Coronary artery (tissue), 2 donors: ENCODE results near the gene VTI1A.
"Not testable (repeated sequence)": the region's sequence is repeated elsewhere in the genome, so short reads cannot be mapped to it uniquely, and the experiment has no call there.

Source experiments
- DNase-seq: peaks from one replicate; pipeline ENCODE4 v3.0.0-alpha.2; 2017; ENCODE audit warnings: low spot score
- H3K27ac ChIP-seq, 2 donors: fragments of 200-600 bp; sonication (generic); one replicate each; pipeline ENCODE4 v1.5.1; 2016 to 2019
- H3K4me3 ChIP-seq: fragments of 200-600 bp; sonication (generic); 2 replicates; pipeline ENCODE4 v1.5.1; 2016; ENCODE audit warnings: mild to moderate bottlenecking, moderate library complexity
- TF ChIP-seq, protein P1 (sequence below): fragments of 200-600 bp; sonication (generic); IDR thresholded peaks from one replicate; pipeline ENCODE4 v1.5.1; 2019; ENCODE audit warnings: antibody characterized with exemption

The VTI1A gene

DNA sequence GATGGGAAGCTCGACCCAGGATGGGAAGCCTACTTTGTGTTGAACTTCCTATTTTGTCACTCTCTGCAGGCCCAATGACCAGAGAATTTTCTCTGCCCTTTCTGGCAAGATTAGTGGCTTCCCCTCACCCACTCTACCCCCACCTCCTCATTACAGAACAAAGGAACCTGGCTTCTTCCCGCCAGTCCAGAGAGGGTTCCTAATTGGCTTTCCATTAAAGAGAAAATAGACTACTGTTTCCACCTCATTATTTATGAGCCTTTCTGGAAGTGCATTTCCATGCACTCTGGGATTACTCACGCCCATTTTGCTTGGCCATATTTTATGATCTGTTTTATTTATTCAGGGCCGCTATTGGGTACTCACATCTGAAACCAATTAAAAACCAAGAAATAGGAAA, 408.1 kb downstream of the VTI1A start:
- no peak overlapping the region for H3K27ac ChIP-seq
- TF ChIP-seq, protein P1, sequence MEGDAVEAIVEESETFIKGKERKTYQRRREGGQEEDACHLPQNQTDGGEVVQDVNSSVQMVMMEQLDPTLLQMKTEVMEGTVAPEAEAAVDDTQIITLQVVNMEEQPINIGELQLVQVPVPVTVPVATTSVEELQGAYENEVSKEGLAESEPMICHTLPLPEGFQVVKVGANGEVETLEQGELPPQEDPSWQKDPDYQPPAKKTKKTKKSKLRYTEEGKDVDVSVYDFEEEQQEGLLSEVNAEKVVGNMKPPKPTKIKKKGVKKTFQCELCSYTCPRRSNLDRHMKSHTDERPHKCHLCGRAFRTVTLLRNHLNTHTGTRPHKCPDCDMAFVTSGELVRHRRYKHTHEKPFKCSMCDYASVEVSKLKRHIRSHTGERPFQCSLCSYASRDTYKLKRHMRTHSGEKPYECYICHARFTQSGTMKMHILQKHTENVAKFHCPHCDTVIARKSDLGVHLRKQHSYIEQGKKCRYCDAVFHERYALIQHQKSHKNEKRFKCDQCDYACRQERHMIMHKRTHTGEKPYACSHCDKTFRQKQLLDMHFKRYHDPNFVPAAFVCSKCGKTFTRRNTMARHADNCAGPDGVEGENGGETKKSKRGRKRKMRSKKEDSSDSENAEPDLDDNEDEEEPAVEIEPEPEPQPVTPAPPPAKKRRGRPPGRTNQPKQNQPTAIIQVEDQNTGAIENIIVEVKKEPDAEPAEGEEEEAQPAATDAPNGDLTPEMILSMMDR, result no peak
- DNase-seq, result no peak
- no peak overlapping the region for H3K4me3 ChIP-seq

DNA sequence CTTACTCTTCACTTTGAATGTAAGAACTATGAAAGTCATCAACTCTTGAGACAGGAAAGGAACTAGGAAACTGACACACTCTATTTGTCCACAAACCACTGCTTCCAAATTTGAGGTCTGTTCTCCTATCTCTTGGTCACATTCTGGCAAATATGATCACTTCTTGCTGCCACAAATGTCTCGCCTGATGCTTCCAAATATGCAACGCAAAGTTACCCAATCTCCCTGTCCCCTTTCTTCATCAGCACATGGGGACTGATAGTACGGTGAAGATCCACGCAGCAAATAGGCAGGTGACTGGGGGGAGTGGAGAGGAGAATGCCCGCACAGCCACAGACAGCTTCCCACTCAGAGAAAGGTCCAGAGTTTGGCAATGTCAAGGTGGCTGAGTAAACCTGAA, 410.5 kb downstream of the VTI1A start:
- no peak for DNase-seq
- no peak overlapping the region for H3K27ac ChIP-seq
- no peak overlapping the region for H3K4me3 ChIP-seq
- TF ChIP-seq, protein P1, result no peak

DNA sequence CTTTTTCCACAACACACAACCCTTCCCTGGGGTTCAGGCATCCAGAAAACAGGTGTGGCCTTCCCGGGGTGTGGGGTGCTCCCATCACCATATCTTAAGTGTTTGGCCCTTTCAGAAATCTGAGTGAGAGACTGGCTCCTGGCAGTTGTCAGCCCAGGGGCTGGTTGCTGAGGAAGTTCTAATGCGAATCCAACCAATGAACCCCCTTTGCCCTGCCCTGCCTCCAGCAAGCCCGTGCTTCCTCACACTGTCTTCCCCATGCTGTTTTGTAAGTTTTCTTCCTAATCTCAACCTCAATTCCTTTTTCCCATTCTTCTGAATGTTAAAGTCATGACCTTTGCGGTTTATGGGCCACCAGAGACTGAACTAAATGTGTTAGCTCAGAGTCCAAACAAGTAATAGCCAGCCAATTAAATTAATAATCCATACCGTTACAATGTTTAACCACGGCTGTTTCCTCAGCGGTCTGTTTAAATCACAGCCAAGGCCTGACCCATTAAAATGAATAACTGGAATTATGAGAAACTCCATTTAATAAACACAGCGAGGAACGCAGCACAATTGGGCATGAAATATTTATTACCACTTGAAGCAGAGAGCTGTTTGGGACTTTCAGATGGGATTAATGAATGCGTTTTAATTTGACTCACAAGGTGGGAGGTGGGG, 412.1 kb downstream of the VTI1A start:
- Histone ChIP-seq H3K27ac (no peak overlapping the region), H3K4me3 (no peak overlapping the region)
- no peak for DNase-seq
- TF ChIP-seq, protein P1, result no peak

DNA sequence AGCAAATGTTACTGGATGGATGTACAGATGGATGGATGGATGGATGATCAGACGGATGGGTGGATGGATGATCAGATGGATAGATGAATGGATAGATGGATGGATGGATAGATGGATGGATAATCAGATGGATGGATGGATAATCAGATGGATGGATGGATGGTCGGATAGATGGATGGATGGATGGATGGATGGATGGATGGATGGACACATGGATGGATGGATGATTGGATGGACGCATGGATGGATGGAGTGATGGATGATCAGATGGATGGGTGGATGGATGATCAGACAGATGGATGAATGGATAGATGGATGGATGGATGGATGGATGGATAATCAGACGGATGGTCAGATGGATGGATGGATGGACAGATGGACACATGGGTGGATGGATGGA, 412.8 kb downstream of the VTI1A start:
- TF ChIP-seq, protein P1, result no peak
- Histone ChIP-seq H3K27ac (no peak overlapping the region), H3K4me3 (no peak overlapping the region)
- no peak for DNase-seq

DNA sequence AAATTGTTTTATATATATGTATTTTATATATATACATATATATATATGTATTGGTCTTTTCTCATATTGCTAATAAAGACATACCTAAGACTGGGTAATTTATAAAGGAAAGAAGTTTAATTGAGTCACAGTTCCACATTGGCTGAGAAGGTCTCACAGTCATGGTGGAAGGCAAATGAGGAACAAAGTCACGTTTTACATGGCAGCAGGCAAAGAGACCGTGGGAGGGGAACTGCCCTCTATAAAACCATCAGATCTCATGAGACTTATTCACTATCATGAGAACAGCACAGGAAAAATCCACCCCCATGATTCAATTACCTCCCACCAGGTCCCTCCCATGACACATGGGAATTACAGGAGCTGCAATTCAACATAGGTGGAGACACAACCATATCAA, 416.4 kb downstream of the VTI1A start:
- DNase-seq, H3K4me3 ChIP-seq, H3K27ac ChIP-seq: not testable (repeated sequence)
